Measurements from ENCODE around the gene AFAP1.
A peak's percentile ranks its signal among the peaks of the same experiment; 100 is the strongest.

The AFAP1 gene

DNA sequence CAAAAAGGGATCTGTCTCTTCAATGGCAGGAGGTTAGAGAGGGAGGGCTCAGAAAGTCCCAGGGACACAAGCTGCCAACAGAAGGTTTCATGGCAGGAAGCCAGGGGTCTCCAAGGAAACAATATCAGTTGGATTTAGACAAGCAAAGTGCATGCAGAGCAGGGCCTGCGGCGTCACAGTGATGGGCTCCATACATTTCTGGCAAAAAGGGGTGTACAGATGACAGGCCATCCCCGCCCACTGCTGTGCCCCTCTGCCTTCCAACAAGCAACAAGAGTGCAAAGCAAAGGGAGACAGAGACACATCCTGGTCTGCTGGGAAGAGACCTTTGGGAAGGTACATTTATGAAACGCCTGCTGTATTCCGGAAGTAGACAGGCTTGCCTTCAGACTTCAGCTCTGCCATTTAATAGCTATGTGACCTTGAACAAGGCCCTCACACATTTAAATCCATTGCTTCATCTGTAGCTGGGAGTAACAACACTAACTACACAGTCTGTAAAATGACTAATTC is 121.2 kb downstream of the AFAP1 start:
- no peak for DNase-seq

DNA sequence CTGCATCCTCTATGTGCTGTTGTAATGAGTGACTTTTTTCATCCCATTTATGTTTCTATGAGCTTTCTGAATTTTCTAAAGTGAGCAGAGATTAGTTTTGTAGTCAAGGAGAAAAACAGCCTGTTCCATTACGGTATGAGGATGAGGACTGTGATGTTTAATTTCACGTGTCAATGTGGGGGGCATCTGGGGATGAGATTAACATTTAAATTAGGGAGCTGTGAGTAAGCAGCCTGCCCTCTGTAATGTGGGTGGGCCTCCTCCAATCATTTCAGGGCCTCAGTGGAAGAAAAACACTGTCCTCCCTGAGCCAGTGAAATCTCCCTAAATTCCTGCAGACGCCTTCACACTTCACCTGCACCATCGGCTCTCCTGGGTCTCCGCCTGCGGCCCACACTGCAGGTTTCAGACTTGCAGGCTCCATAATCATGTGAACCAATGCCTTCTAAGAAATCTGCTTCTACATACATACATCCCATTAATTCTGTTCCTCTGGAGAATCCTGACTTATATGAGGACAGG is 121.7 kb downstream of the AFAP1 start:
- DNase-seq: no peak

DNA sequence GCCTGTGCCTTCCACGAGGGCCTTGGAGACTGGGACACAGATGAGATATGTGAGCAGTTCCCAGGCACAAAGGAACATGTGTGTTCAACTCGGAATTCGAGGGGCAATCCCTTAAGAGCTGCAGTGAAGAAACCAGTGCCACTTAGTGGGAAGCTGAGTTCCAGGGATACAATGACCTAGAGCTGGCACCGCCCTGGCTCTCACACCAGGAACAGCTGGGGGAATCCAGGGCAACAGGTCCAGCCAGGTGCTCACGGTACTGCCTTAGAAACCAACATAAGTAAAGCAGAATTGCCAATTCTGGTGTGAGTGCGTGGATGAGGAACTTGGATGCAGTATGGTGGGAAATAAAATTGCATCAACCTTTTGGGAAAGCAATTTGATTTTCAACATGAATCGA is 122.9 kb downstream of the AFAP1 start:
- no peak for DNase-seq

DNA sequence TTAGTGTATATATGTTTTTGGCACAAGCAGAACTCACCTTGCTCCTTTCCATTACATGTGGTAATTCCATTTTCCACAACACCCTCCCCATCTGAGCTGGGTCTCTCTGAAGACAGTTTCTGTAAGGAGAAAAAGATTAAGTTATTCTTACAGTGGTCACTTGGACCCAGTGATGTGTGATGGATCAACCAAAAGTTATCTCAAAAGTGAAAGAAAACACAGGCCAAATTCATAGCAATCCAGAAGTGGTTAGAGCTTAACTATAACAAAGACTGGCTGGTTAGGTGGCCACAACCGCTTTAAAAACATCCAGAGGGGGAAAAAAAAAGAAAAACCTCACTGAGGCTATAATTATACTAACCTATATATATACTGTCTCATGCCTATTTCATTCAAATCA is 123.7 kb downstream of the AFAP1 start:
- no peak for DNase-seq

DNA sequence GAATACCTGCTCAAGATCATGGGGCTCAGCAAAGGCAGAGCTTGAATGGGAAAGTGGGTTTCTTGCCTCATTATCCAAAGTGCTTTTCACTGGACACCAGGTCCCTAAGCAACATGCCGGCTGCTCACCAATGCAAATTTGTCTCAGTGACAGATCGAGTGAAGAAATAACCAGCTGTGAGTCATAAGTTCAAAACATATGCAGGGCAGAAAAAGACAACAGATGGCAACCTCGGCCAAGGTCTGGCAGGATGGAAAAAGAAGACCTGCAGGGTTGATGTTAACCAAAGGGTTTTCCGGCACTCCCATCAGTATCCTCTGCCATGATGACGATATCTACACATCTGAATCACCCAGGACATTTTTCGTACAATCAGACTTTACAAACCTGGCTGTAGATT is 124.1 kb downstream of the AFAP1 start:
- DNase-seq: no peak

DNA sequence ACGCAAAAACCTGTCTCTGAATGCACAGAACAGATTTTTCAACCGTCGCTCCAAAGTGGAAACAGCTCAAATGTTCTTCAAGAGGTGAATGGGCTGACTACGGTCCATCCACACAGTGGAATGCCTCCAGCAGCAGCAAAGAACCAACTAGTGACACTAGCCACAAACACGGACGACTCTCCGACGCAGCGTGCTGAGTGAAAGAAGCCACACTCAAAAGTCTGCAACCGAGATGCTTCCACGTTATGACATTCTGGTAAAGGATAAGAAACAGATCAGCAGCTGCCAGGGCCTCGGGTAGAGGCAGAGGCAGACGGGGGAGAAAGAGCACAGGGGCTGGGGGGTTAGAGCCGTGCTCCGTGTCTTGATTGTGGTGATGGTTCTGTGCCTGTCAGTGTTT is 125.2 kb downstream of the AFAP1 start:
- no peak for DNase-seq

DNA sequence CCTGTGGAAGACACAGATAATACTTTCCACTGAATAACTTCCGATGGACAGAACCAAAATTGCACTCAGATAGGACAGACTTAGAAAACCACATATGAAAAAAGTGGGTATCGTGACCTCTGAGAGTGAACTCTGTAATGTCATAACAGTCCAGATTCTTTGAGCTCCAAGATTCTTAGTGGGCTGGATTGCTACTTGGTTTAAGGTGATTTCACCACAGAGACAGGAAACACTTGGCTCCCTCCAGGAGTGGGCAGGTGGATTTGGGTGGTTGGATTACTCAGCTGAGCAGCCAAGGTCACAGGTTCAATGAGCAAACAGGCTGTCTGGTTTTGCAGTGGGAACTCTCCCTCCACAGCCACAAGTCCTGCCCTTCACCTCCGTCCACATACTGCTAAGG is 126.0 kb downstream of the AFAP1 start:
- peak; percentile 36 for DNase-seq

DNA sequence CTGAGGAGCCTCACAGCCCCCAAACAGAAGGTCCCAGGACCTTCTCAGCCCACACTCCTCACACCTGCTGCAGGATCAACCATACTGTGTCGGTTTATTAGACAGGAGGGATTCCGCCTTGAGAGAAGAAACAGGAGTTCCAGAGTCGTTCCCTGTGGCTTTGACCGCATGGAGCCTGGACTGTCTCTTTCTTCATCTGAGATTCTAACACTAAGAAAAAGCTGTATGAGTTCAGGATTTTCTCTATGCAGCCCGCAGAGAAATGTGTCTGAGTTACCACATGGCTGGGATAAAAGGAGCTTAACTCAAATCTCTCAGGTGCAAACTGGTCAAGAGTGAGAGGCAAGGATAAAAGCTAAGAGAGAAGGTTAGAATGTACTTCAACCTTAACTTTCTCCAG is 126.7 kb downstream of the AFAP1 start:
- no peak for DNase-seq

DNA sequence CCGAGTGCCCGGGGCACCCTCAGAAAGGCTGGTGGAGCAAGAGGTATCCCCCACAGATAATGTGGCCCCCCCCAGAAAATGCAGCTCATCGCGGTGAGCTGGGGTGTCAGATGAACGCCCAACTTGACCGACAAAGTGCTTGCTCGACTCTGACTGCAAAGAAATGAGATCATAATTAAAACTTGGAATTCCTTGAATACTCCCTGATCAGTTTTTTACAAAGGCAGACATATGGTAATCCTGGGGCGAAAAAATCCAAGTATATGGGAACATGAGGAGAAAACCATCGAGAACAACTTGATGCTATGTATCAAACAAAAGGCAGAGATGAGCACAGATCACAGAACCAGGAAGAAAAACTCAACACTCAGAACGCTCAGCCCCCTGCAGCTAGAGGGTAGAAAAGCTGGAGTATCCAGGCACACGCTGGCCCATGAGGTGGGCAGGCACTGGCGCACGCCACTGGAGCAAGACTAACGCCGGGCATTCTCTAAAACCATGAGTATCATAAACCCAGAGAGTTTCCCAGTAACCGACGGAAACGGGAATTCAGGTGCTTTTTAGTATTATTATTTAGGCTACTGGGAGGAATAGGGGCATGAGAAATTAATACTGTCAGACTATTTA is 127.3 kb downstream of the AFAP1 start:
- no peak for DNase-seq

DNA sequence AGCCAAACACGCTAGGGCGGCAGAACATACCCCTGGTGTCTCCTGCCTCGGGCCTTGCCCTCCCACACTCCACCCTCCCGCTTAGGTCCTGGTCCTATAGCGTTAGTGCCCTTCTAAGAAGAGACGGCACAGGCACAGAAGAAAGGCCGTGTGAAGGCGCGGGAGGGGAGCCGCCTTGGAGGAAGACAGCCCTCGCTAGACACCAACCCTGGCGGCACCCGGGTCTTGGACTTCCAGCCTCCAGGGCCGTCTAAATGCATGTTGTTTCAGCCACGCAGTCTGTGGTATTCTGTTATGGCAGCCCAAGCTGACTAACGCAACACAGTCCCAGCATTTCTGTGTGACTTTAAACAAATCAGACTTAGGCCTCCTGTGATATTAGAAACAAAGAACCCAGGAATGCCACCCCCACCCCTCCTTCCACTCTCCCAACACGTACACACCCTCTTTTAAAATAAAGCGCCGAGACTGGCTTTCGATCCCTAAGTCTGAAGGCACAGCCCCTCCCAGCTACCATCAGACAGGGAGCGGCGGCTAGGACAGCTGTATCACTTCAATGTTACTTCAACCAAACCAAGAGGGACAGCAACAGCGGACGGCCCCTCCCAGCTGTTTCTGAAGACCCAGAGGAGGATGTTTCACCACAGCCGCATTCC is 128.0 kb downstream of the AFAP1 start:
- no peak for DNase-seq

DNA sequence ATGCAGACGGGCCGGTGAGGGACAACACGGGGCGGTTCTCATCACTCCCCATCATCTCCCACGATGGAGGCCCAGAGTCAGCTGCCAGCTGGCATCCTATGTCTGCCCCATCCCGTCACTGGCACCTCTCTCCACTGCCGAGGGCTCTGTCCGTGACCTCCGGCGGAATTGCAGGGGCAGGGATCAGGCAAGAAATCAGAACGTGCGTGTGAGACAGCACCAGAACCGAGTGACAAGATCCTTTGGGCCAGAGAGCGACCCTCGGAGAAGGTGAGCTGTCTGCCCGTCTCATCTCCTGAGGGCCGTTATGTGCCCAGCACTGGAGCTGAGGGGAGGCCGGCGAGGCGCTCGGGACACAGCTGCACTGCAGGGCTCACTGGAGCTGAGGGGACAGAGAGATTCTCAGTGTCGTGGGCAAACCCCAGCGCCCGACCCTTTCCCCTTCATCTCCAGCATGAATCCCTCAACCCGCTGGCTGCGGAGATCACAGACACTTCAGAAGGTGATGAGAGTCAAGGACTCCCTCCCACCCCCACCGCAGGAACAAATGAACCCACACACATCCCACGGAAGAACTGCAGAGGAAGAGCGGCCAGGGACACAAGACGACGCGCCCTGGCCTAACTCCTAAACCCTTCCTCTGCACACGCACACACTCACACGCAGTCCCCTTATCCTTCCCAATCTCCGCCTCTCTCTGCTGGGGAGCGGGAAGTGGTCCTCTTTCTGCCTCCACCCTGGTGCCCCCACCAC is 128.7 kb downstream of the AFAP1 start:
- no peak for DNase-seq

DNA sequence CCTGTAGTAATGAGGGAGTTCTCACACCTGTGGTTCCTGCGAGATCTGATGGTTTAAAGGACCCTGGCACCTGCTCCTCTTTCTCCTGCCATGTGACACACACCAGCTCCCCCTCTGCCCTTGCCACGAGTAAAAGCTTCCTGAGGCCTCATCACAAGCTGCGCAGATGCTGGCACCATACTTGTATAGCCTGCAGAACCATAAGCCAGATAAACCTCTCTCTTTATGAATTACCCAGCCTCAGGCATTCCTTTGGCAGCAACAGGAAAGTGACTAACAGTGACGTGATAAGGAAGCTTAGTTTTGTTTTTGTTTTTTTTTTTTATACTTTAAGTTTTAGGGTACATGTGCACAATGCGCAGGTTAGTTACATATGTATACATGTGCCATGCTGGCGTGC is 130.9 kb downstream of the AFAP1 start:
- no peak for DNase-seq

DNA sequence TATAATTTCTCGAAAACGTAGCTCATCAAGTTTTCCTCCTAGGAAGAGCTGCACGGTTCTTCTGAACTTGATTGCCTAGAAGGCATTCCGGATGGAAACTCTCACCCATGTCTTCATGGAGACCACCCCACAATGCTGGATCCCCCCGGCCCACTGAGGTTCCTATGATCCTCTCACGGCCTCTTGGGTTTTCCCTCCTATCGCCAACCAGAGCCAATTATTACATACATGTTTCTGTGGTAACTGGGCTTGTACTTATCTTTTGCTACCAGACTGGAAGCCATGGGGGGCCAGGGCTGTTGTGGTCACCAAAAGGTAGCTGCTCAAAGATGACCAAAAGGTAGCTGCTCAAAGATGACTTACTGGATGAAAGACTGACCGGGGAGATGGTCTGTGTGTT is 131.5 kb downstream of the AFAP1 start:
- DNase-seq: no peak

DNA sequence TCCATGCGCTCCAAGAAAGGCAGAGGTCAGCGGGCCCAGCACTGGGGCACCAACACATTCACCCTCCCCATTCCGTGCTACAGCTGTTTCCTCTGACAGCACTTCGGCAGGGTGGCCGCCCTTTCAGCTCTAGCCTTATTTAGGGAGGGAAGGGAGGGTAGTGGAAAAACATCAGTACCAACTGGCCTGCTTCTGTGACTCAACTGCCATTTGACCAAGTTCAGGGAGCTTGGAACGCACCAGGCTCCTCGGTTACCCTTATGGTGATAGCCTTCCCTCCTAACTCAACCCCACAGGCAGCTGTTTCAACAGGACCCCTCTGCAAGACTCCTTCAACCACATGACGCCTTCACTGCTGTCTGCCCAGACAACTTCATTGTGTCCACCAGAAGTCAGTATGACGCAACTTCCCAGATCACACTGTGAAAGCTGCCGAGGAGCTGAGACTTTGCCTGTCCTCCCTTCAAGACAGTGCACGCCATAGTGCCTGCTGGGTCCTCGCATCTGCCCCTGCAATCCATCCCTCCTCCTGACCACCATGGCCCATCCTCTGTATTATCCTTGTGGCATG is 132.2 kb downstream of the AFAP1 start:
- no peak for DNase-seq

DNA sequence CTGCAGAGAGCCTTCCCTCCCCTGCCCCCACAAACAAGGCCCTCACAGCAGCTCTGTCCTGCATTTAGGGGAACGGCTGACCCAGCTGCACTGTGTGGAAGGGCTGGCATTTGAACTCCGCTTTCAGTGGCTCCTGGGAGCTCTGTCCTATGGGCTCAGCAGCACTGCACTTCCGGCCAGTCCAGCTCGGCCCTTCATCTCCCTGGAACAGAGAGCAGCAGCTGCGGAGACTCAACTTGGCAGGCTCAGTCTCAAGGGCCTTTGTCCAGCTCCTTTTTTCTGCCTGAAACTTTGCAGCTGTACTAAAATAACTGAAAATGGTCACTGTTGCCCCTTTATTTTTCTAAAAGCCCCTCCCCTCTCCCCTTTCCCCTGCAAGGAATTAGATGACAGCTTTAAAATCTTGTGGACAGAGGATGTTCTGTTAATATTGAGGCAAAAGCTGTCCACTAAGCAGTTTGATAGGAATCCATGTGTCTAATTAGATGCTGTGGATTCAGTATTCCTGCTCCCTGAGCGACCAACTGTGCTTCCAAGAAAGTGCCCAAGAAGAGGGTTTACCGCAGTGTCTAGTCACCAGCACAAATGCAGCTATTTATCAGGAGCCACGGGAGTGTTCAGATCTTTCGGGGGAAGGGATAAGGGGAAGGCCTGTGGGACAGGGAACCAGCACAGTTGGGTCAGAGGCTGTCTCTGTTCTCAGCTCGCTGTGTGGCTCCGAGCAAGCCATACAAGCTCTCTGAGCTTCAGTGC is 133.1 kb downstream of the AFAP1 start:
- no peak for DNase-seq

DNA sequence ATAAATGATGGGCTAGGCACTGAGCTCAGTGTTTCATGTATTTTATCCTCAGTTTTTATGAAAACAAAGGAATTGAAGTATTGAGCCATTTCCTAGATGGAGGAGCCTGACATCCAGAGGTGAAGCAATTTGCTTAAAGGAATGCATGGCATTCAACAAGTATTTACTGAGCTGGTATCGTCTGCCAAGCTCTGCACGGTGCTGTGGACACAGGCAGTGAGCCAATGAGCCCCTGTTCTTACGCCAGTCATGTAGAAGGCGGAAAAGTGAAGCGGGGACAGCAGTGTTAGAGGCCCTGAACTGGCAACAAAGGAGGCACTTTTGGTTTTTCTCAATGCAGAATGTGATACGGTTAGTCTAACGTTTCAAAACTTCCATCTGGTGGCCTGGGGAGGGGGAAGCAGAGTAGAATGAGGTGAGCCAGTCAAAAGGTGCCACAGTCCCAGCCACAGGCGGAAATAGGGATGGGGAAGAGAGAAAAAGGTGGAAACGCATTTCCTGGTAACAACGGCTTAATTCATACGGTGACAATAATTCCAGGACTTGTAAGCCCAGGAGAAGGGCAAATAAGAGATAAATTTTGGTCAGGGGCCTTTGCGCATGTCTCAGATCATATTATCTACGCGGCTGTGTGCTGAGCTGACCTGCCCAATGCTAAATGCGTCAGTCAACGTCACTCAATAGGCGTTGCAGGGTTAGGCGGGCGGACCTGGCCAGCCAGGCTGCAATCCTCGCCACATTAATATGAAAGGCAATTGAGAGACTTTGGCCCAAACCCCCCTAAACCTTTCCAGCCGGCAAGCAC is 133.9 kb downstream of the AFAP1 start:
- DNase-seq: no peak

DNA sequence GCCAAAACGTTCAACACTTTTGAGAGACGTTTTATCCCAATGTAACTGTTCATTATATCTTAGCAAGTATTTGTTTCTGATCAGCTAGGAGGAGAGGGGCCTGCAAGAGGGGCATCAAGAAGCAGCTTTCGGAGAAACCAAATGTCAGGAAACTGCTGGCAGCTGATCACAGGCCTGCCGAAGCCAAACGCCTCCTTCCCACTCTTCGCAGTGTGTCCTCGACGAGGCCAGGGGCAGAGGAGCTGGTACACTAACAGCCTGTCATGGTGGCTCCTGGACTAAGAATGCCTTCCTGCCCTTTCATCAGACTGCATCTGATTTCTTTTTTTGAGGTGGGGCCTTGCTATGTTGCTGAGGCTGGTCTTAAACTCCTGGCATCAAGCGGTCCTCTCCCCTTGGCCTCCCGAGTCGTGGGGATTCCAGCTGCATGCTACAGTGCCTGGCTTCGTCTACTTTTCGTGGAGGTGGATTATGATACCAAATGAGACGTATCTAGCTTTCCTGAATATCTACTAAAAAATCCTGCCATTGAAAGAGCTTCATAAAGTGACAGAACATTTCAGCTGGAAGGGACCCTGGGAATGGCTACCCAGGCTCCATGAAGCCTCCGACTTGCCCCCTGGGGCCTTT is 134.8 kb downstream of the AFAP1 start:
- no peak for DNase-seq

DNA sequence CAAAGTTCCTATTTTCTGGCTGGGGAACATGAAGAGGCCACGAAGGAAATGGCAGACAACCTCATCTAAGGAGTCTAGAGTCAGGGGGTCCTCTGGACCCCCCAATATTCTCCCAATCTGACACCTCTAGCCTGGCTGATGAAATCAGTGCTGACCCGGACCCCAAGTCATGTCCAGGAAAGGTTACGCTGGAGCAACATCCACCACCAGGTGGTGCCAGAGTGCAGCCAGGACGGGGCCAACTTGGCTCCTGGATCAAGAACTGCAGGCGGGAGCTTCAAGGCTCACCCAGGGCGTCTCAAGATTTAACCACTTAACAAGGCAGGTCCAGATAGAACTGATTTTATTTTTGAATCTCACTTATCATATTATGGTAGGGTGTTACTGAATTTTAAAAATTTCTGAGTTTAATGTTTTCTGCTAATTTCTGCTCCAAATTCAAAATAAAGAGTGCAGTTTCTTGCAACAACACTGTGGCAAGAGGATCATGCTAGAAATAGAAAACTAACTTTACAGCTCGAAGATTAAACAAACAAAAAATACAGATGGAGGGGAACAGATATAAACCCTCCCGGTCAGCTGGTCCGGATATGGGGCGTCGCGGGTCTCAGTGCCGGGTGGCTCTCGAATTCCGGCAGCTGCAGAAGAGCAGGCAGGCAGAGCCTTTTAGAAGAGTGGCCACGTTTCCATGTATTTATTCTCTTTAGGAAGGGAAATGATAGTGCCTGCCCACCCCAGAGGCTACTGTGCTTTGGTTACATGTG is 135.5 kb downstream of the AFAP1 start:
- DNase-seq: peak; percentile 91

DNA sequence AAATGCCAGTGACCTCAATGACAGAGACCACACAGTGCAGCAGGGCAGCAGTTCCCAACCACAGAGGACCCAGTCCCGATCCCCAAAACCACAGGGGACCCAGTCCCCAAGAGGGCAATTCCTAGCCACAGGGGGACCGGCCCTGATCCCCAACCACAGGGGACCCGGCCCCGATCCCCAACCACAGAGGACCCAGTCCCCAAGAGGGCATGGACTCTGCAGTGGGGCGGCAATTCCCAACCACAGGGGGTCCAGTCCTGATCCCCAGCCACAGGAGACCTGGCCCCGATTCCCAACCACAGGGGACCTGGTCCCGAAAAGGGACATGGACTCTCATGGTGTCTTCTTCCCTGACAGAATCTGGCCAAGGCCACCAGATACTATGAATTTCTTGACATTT is 136.3 kb downstream of the AFAP1 start:
- no peak for DNase-seq

DNA sequence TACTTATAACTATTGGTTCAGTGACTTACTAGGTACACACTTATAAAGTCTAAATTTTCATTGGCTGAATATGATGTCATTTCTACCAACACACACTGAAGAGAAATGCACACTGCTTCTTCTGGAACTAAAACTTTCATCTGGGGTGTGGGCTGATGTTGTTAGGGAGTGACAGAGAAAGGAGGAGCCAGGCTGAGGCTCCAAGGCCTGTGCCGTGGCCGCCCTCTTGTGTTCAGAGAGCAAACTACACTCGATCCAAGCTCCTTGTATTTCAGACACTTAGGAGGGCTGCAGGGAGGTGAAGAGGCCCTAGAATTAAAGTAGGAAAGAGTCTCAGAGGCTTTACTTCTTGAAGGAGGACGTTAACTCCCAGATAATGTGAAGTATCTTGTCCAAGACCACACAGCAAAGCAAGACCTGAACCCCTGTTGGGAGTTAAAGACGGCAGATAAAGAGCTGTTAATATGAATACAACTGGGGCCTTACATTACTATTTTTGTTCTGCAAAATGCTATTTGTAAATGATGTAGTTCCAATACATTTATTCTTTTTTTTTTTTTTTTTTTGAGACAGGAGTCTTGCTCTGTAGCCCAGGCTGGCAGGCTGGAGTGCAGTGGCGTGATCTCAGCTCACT is 137.5 kb downstream of the AFAP1 start:
- peak; percentile 90 for DNase-seq

Data from activated CD4-positive, alpha-beta T cell treated with anti-CD3 and anti-CD28 coated beads for 48 hours (primary cell).